GM23338 (cell line): ENCODE data around the gene TCIRG1. TPM values are rescaled to one million over a fixed set of nuclear protein-coding genes. Genes with fewer than 3 reads are reported as not detected.
"Not testable (repeated sequence)": the region's sequence is repeated elsewhere in the genome, so short reads cannot be mapped to it uniquely, and the experiment has no call there.

Experiments
- ATAC-seq: fragments of 200-7000 bp; cut with Tn5 transposase; 3 replicates; pipeline ENCODE4 v1.9.1; 2020
- DNase-seq: peaks from one replicate; pipeline ENCODE4 v3.0.0-alpha.2; 2015; ENCODE audit warnings: low spot score
- H2AFZ ChIP-seq: fragments of 200-600 bp; sonication (generic); 2 replicates; pipeline ENCODE4 v1.8.0; 2016; ENCODE audit warnings: antibody characterized with exemption, mild to moderate bottlenecking, moderate library complexity
- H3F3A ChIP-seq: fragments of 200-600 bp; sonication (generic); replicated peaks from 2 replicates; pipeline ENCODE4 v1.8.0; 2017; ENCODE audit warnings: antibody characterized with exemption, mixed run types, low read depth
- H3K27ac ChIP-seq: fragments of 200-600 bp; sonication (generic); 2 replicates; pipeline ENCODE4 v1.6.1; 2016; ENCODE audit warnings: low read depth
- H3K27me3 ChIP-seq: fragments of 200-600 bp; sonication (generic); 2 replicates; pipeline ENCODE4 v1.8.0; 2016; ENCODE audit warnings: mild to moderate bottlenecking, mixed run types, moderate library complexity; ENCODE audit not compliant: insufficient read depth
- H3K36me3 ChIP-seq: fragments of 200-600 bp; sonication (generic); 2 replicates; pipeline ENCODE4 v1.8.0; 2016; ENCODE audit warnings: mild to moderate bottlenecking; ENCODE audit not compliant: insufficient read depth
- H3K4me1 ChIP-seq: fragments of 200-600 bp; sonication (generic); 2 replicates; pipeline ENCODE4 v1.8.0; 2016; ENCODE audit warnings: mild to moderate bottlenecking, moderate library complexity; ENCODE audit not compliant: insufficient read depth
- H3K4me2 ChIP-seq: fragments of 200-600 bp; sonication (generic); 2 replicates; pipeline ENCODE4 v1.7.1; 2017; ENCODE audit warnings: mixed run types
- H3K4me3 ChIP-seq: fragments of 200-600 bp; sonication (generic); 2 replicates; pipeline ENCODE4 v1.6.1; 2016; ENCODE audit warnings: mixed run types
- H3K79me2 ChIP-seq: fragments of 200-600 bp; sonication (generic); replicated peaks from 2 replicates; pipeline ENCODE4 v1.8.0; 2017; ENCODE audit warnings: mild to moderate bottlenecking; ENCODE audit not compliant: insufficient read depth
- H3K9me2 ChIP-seq: fragments of 200-600 bp; sonication (generic); 2 replicates; pipeline ENCODE4 v1.8.0; 2017; ENCODE audit not compliant: insufficient read depth
- H4K20me1 ChIP-seq: fragments of 200-600 bp; sonication (generic); replicated peaks from 2 replicates; pipeline ENCODE4 v1.8.0; 2017; ENCODE audit warnings: mild to moderate bottlenecking; ENCODE audit not compliant: insufficient read depth
- H3K27ac Mint-ChIP-seq: 2 replicates; pipeline ENCODE4 v1.8.0; 2020; ENCODE audit warnings: inconsistent platforms, mild to moderate bottlenecking, moderate library complexity, mixed read lengths
- H3K27me3 Mint-ChIP-seq: 3 replicates; pipeline ENCODE4 v1.8.0; 2022; ENCODE audit warnings: low read depth, mild to moderate bottlenecking, moderate library complexity, mixed read lengths, inconsistent platforms; ENCODE audit not compliant: insufficient read depth, poor library complexity
- H3K36me3 Mint-ChIP-seq: 3 replicates; pipeline ENCODE4 v1.8.0; 2021; ENCODE audit warnings: low read depth, mild to moderate bottlenecking, inconsistent platforms, moderate library complexity, mixed read lengths
- H3K4me1 Mint-ChIP-seq: 3 replicates; pipeline ENCODE4 v1.8.0; 2020; ENCODE audit warnings: mild to moderate bottlenecking, inconsistent platforms, mixed read lengths
- H3K4me3 Mint-ChIP-seq: 3 replicates; pipeline ENCODE4 v1.8.0; 2021; ENCODE audit warnings: moderate library complexity, mild to moderate bottlenecking, inconsistent platforms, mixed read lengths
- H3K9me3 Mint-ChIP-seq: 3 replicates; pipeline ENCODE4 v1.8.0; 2020; ENCODE audit warnings: moderate library complexity, mild to moderate bottlenecking, inconsistent platforms, mixed read lengths
- JUNB ChIP-seq: IDR thresholded peaks from one replicate; pipeline ENCODE4 v1.6.1; 2016; ENCODE audit warnings: antibody characterized with exemption; ENCODE audit not compliant: unreplicated experiment
- NANOG ChIP-seq: IDR thresholded peaks from 2 replicates; pipeline ENCODE4 v1.6.1; 2016; ENCODE audit warnings: antibody characterized with exemption, borderline replicate concordance
- polyA plus RNA-seq: library from polyadenylated mRNA; unstranded; fragments of >200 nt; fragmentation: Nextera tagmentation; extraction: Ambion mirVana; gene quantifications from 2 replicates; pipeline ENCODE4 v1.2.1, GENCODE V29; 2016
- total RNA-seq: library from RNA; depleted of rRNA; stranded (reverse); fragments of >200 nt; shearing (Covaris generic); gene quantifications from 2 replicates; pipeline ENCODE4 v1.2.3, GENCODE V29; 2014
- TF ChIP-seq, protein P1 (sequence below): fragments of 250-450 bp; sonication (Bioruptor Pico); IDR thresholded peaks from 2 replicates; pipeline ENCODE4 v1.5.0; 2020; ENCODE audit warnings: mild to moderate bottlenecking, moderate library complexity

Gene TCIRG1
- total and polyA plus RNA-seq, 2 experiments from 2014 or later, result 20.4 to 40.4 TPM

DNA sequence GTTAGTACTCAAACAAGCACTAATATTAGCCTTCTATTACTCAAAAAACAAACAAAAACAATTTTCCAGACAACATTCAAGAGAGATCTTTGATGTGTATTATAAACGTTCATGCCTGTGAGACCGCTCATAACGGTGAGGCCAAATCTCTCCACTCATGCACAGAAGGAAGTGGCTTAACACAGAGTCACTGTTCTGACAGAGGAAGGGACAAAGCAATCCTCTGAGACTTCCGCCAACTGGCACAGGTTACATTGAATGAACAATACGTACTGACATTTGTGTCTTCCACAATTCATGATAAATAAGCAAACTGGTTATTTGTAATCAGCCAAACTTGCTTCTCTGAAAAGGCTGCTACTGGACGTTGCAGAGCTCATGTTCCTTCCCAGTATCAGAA is 51.9 kb downstream of the TCIRG1 start (continued):
- TF ChIP-seq, protein P1, sequence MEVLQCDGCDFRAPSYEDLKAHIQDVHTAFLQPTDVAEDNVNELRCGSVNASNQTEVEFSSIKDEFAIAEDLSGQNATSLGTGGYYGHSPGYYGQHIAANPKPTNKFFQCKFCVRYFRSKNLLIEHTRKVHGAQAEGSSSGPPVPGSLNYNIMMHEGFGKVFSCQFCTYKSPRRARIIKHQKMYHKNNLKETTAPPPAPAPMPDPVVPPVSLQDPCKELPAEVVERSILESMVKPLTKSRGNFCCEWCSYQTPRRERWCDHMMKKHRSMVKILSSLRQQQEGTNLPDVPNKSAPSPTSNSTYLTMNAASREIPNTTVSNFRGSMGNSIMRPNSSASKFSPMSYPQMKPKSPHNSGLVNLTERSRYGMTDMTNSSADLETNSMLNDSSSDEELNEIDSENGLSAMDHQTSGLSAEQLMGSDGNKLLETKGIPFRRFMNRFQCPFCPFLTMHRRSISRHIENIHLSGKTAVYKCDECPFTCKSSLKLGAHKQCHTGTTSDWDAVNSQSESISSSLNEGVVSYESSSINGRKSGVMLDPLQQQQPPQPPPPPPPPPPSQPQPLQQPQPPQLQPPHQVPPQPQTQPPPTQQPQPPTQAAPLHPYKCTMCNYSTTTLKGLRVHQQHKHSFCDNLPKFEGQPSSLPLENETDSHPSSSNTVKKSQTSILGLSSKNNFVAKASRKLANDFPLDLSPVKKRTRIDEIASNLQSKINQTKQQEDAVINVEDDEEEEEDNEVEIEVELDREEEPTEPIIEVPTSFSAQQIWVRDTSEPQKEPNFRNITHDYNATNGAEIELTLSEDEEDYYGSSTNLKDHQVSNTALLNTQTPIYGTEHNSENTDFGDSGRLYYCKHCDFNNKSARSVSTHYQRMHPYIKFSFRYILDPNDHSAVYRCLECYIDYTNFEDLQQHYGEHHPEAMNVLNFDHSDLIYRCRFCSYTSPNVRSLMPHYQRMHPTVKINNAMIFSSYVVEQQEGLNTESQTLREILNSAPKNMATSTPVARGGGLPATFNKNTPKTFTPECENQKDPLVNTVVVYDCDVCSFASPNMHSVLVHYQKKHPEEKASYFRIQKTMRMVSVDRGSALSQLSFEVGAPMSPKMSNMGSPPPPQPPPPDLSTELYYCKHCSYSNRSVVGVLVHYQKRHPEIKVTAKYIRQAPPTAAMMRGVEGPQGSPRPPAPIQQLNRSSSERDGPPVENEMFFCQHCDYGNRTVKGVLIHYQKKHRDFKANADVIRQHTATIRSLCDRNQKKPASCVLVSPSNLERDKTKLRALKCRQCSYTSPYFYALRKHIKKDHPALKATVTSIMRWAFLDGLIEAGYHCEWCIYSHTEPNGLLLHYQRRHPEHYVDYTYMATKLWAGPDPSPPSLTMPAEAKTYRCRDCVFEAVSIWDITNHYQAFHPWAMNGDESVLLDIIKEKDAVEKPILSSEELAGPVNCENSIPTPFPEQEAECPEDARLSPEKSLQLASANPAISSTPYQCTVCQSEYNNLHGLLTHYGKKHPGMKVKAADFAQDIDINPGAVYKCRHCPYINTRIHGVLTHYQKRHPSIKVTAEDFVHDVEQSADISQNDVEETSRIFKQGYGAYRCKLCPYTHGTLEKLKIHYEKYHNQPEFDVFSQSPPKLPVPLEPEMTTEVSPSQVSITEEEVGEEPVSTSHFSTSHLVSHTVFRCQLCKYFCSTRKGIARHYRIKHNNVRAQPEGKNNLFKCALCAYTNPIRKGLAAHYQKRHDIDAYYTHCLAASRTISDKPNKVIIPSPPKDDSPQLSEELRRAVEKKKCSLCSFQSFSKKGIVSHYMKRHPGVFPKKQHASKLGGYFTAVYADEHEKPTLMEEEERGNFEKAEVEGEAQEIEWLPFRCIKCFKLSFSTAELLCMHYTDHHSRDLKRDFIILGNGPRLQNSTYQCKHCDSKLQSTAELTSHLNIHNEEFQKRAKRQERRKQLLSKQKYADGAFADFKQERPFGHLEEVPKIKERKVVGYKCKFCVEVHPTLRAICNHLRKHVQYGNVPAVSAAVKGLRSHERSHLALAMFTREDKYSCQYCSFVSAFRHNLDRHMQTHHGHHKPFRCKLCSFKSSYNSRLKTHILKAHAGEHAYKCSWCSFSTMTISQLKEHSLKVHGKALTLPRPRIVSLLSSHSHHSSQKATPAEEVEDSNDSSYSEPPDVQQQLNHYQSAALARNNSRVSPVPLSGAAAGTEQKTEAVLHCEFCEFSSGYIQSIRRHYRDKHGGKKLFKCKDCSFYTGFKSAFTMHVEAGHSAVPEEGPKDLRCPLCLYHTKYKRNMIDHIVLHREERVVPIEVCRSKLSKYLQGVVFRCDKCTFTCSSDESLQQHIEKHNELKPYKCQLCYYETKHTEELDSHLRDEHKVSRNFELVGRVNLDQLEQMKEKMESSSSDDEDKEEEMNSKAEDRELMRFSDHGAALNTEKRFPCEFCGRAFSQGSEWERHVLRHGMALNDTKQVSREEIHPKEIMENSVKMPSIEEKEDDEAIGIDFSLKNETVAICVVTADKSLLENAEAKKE (CRISPR knock-in tag), result no peak
- TF ChIP-seq JUNB (no peak), NANOG (no peak)

DNA sequence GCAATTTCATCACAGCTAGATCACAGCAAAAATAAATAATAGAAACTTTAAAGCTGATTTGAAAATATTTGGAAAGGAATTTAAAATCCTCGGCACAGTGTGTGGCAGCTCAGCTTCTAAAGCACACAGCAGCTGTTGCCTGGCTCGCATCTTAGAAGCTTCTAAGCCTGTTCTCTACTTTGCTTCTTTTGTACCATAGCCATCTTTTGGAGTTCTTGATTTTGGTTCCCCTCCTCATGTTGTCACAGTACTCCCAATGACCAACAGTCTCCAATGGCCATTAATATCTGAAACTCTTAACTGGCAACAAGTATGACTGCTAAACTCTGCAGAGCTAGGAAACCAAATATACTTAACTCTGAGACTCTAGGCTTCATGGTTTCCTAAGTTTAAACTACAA is 53.6 kb downstream of the TCIRG1 start:
- DNase-seq (no peak), ATAC-seq (no peak)
- Mint-ChIP-seq H3K27me3 (no peaks in the 10 kb centered on the region), H3K36me3 (peaks cover 14% of the 10 kb centered on the region; the same call in 2 of the 3 replicates), H3K9me3 (no peaks in the 10 kb centered on the region), H3K4me3 (no peak overlapping the region), H3K27ac (no peak overlapping the region), H3K4me1 (peaks cover 8% of the 10 kb centered on the region)
- Histone ChIP-seq H2AFZ (no peak overlapping the region), H4K20me1 (peaks cover 31% of the 10 kb centered on the region), H3K27ac (peak overlapping the region; percentile 50; the same call in 1 of the 2 replicates), H3F3A (0 out of 2 replicates have a peak, but pooled peaks cover 4% of the 10 kb centered on the region), H3K36me3 (peaks cover 4% of the 10 kb centered on the region; the same call in 1 of the 2 replicates), H3K27me3 (no peaks in the 10 kb centered on the region), H3K9me2 (no peaks in the 10 kb centered on the region), H3K4me2 (no peak overlapping the region), H3K4me1 (peaks cover 3% of the 10 kb centered on the region), H3K79me2 (peaks cover 93% of the 10 kb centered on the region), H3K4me3 (no peak overlapping the region)
- no peak for TF ChIP-seq JUNB

DNA sequence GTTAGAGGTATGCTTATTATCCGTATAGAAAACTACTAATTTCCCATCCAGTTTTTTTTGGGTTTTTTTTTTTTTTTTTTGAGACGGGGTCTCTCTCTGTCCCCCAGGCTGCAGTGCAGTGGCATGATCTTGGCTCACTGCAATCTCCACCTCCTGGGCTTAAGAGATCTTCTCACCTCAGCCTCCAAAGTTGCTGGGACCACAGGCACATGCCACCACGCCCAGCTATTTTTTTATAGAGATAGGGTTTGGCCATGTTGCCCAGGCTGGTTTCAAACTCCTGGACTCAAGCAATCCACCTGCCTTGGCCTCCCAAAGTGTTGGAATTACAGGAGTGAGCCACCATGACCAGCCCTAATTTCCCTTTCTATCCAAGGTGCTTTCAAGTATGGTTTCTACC is 54.1 kb downstream of the TCIRG1 start:
- H3K36me3 Mint-ChIP-seq, result peaks cover 17% of the 10 kb centered on the region
- H3K4me2 ChIP-seq, H3F3A ChIP-seq, H3K4me3 ChIP-seq, H3K9me3 Mint-ChIP-seq, H3K27me3 Mint-ChIP-seq, H2AFZ ChIP-seq, ATAC-seq, H3K9me2 ChIP-seq, H3K36me3 ChIP-seq, H3K4me1 ChIP-seq, H3K4me3 Mint-ChIP-seq, DNase-seq, H3K27me3 ChIP-seq, H3K27ac Mint-ChIP-seq: not testable (repeated sequence)
- peaks cover 11% of the 10 kb centered on the region for H3K4me1 Mint-ChIP-seq
- peaks cover 93% of the 10 kb centered on the region for H3K79me2 ChIP-seq
- peak overlapping the region; percentile 50; the same call in 1 of the 2 replicates for H3K27ac ChIP-seq
- peaks cover 31% of the 10 kb centered on the region for H4K20me1 ChIP-seq
